CD4-positive, alpha-beta T cell treated with Interleukin-15 for 4 hours (primary cell): ENCODE measurements around the gene AGK.
"Not testable (repeated sequence)": the region's sequence is repeated elsewhere in the genome, so short reads cannot be mapped to it uniquely, and the experiment has no call there.

Experiments
- DNase-seq: peaks from one replicate; pipeline ENCODE4 v3.0.0-alpha.2; 2020; ENCODE audit warnings: low spot score

The AGK gene

GRCh38 chr7:141551782-141552181 is 572 bp downstream of the AGK start:
- DNase-seq = no peak

GRCh38 chr7:141557360-141557759 is 6.2 kb downstream of the AGK start:
- DNase-seq = no peak

- peak; percentile 17 for DNase-seq
Measured at GRCh38 chr7:141557831-141558531, 6.8 kb downstream of the AGK start.

- DNase-seq = peak; percentile 46
Measured at GRCh38 chr7:141558544-141559183, 7.5 kb downstream of the AGK start.

- DNase-seq = no peak
Measured at GRCh38 chr7:141559961-141560360, 8.8 kb downstream of the AGK start.

GRCh38 chr7:141562036-141562435 is 10.8 kb downstream of the AGK start:
- DNase-seq = no peak

GRCh38 chr7:141562543-141562942 is 11.3 kb downstream of the AGK start:
- DNase-seq = no peak

GRCh38 chr7:141562972-141563371 is 11.8 kb downstream of the AGK start:
- DNase-seq = no peak

GRCh38 chr7:141563956-141564623 is 12.9 kb downstream of the AGK start:
- no peak for DNase-seq

- DNase-seq = no peak
Measured at GRCh38 chr7:141567432-141567831, 16.2 kb downstream of the AGK start.

GRCh38 chr7:141568227-141568626 is 17.0 kb downstream of the AGK start:
- DNase-seq = no peak

GRCh38 chr7:141571059-141571458 is 19.8 kb downstream of the AGK start:
- DNase-seq = no peak

GRCh38 chr7:141572175-141572574 is 21.0 kb downstream of the AGK start:
- no peak for DNase-seq

- DNase-seq = no peak
Measured at GRCh38 chr7:141573511-141573910, 22.3 kb downstream of the AGK start.

- no peak for DNase-seq
Measured at GRCh38 chr7:141575164-141575563, 24.0 kb downstream of the AGK start.

GRCh38 chr7:141575654-141576448 is 24.6 kb downstream of the AGK start:
- no peak for DNase-seq

- DNase-seq = no peak
Measured at GRCh38 chr7:141577043-141577839, 26.0 kb downstream of the AGK start.

- DNase-seq = not testable (repeated sequence)
Measured at GRCh38 chr7:141579953-141580352, 28.7 kb downstream of the AGK start.

- not testable (repeated sequence) for DNase-seq
Measured at GRCh38 chr7:141582063-141582462, 30.9 kb downstream of the AGK start.

- DNase-seq = no peak
Measured at GRCh38 chr7:141584935-141585334, 33.7 kb downstream of the AGK start.
